NCI-H1048 (cell line): ENCODE results near the gene CFLAR.
"Not testable (repeated sequence)": the region's sequence is repeated elsewhere in the genome, so short reads cannot be mapped to it uniquely, and the experiment has no call there.

ENCODE experiments used
- DNase-seq: peaks from one replicate; lab custom pipeline; 2025; lab: John Stamatoyannopoulos, UW

Gene CFLAR

DNA sequence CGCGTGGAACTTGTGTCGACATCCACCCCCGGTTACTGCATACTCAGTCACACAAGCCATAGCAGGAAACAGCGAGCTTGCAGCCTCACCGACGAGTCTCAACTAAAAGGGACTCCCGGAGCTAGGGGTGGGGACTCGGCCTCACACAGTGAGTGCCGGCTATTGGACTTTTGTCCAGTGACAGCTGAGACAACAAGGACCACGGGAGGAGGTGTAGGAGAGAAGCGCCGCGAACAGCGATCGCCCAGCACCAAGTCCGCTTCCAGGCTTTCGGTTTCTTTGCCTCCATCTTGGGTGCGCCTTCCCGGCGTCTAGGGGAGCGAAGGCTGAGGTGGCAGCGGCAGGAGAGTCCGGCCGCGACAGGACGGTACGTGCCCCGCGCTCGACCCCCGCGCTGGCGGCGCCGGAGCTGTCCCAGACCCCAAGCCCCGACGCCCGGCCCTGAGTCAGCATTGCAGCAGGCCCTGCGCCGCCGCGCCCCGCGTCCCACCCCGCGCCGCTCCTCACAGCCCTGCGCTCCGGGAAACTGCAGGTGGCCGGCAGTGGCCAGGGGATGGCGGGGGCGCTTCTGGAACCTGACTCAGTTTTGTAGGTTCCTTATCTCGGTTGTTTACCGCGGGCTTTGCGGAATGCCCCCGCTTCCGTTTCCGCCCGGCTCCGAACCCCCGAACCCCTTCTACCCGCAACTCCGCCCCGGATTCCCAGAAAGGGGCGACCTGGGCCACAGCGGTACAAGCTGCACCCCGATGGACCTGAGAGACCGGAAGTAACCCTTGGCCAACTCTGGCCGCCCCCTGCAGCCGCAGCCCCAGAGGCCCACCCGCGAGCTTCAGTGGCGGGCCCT, at the start of gene CFLAR:
Gene CFLAR (plus strand): TSS at position 50 of the 844 bp plus-strand sequence. CDS start 13,702 bp downstream, outside the sequence.
- DNase-seq, result no peak

DNA sequence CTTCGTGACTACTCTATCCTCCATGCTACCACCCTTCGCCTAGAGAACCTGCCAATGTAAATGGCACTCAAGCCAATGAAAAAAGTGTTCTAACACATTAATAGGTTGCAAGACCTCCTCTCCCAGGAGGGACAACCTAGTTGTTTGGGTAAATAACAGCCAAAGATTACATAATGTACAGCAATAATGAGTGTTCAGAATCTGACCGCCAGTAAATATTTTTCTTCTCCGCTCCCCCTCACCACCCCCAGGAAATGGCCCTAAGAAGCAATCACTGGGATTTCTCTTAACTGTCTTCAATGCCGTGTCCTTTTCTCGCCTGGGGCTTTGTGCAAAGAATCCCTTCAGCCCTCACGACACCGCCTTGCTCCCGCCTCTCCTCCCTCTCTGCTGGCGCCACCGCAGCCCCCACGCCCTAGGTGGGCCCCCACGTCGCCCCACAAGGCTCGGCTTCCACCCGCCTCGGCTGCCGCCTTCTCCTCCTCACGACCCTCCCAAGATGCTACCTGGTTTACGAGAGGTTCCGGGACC, 45.0 kb upstream of the CFLAR start:
- DNase-seq, result no peak

DNA sequence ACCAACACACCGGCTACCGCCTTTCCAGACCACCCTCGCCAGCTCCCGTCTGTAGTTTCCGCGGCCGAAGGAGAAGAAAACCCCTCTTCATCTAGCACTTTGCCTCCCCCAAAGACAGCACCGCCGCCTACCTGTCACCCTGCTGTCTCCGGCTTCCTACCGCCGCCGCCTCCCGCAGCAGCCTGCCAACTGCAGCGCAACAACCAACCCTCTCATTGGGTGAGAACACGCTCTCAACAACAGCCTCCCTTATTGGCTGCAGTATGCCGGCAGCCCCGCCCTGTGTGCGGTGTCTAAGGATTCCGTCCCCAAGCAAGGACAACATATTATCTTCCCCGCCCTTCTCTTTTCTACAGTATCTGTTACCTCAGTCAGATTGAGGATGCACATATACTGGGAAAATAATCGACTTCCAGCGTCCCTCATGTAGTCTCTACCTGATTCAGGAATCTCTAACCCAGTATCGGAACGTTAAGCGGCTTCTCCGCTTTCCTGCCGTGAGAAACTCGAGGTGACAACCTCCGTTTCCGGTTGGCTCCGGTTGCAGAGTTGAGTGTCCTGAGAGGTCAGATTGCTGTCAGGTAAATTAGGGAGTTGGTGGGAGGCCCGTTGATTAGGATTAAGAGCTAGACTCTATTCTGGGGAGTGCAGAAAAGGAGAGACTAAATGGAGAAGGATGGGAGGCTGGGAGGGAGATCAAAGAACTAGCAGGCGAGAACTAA, 44.3 kb upstream of the CFLAR start, which contains the start of the genes HYCC2 and NDUFB3:
Gene HYCC2 (minus strand): TSS at position 193 of the 722 bp plus-strand sequence. CDS start 47,662 bp downstream, outside the sequence.
Gene NDUFB3 (plus strand): TSS at position 523 of the 722 bp plus-strand sequence. CDS start 6,882 bp downstream, outside the sequence.
- DNase-seq, result peak; percentile 65

DNA sequence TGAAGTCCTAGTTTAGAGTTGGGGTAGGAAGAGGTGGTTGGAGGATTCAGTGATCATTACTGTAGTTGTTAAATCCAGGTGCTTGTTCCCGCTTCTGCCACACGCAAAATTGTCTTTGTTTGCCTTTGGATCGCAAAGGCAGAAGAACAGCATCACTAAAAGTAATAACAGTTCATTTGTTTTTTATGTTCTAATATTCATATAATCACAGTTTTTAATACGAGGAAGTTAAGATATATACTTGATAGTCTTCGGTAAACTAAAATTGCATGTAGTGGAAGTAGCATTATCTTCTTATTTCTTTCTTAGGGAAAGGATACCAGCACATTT, 43.8 kb upstream of the CFLAR start:
- no peak for DNase-seq

DNA sequence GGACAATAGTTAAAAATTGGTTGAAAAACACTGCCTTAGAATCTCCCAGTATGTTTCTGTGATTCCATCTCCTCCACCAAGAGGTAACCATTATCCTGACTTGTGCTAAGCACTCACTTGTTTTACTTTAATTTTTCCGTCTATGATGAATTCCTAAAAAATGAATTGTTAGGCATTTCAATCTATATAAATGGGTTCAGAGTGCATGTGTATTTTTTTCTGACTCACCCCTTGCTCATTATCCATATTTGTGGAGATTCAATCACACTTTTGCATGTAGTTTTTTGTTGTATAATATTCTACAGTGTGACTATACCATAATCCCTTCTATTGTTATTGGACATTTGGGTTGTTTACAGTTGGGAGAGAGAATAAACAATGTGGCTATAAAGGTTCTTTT, 42.9 kb upstream of the CFLAR start:
- no peak for DNase-seq

DNA sequence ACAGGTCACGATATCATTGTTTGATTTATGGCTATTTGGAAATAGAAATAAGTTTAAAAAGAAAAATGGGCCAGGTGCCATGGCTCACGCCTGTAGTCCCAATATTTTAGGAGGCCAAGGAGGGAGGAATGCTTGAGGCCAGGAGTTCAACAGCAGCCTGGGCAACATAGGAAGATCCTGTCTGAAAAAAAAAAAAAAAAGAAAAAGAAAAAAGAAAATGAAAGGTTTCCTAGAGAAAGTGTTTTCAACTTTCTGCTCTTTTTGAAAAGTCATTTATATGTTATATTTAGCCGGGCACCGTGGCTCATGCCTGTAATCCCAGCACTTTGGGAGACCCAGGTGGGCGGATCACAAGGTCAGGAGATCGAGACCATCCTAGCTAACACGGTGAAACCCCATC, 41.0 kb upstream of the CFLAR start:
- DNase-seq, result no peak

GRCh38 chr2:201084863-201085262, 31.1 kb upstream of the CFLAR start:
- DNase-seq, result no peak

- DNase-seq, result no peak
These were observed 25.4 kb upstream of the CFLAR start for GRCh38 chr2:201090574-201090973.

- no peak for DNase-seq
These were observed 22.4 kb upstream of the CFLAR start for GRCh38 chr2:201093573-201093972.

DNA sequence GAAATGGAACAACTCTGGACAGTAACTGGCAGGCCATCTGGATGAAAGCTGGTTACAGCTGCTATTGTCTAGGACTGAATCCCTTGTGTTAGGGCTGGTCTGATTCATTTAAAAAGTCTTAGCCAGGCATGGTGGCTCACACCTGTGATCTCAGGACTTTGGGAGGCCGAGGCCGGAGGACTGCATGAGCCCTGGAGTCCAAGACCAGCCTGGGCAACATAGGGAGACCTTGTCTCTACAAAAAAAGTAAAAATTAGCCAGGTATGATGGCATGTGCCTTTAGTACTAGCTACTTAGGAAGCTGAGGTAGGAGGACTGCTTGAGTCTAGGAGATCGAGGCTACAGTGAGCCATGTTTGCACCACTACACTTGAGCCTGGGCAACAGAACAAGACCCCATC, 15.5 kb upstream of the CFLAR start:
- DNase-seq, result no peak

DNA sequence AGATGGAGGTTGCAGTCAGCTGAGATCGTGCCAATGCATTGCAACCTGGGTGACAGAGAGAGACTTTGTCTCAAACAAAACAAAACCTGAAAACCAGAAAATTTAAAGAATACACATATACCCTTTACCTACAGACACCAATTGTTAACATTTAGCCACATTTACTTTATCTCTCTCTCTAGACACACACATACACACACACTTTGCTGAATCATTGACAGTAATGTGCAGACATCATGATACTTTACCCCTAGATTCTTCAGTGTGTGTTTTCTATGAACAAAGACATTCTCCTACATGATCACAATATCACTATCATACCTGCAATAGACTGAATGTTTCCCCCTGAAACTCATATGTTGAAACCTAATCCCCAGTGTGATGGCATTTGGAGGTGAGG, 10.2 kb upstream of the CFLAR start:
- DNase-seq, result no peak

DNA sequence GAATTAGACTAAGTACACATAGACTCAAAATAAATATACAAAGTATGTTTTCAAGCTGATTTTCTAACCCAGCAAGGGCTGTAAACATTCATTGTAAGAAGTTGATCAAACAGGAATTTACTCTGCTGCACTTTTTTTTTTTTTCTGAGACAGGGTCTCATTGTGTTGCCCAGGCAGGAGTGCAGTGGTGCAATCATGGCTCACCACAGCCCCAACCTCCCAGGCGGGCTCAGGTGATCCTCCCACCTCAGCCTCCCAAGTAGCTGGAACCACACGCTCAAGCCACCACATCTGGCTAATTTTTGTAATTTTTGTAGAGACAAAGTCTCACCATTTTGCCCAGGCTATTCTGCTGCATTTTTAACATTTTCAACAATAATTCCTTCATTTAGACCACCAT, 8.3 kb upstream of the CFLAR start:
- no peak for DNase-seq

DNA sequence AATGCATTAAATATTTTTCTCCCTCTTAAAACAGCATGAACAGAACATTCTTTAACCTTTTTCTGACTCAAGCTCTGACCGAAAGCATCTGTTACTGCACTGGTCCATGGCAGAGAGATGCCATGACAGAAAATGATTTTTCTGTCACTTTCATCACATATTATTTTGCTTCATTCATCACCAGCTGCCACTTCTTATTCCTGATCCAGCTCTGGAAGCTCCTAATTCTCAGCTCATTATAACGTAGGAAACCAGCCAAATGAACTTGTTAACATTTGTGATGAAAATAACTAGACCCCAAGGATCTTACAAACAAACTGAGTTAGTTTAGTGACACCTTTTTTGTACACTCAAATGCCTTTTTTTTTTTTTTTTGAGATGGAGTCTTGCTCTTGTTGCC, 7.6 kb upstream of the CFLAR start:
- DNase-seq, result no peak

DNA sequence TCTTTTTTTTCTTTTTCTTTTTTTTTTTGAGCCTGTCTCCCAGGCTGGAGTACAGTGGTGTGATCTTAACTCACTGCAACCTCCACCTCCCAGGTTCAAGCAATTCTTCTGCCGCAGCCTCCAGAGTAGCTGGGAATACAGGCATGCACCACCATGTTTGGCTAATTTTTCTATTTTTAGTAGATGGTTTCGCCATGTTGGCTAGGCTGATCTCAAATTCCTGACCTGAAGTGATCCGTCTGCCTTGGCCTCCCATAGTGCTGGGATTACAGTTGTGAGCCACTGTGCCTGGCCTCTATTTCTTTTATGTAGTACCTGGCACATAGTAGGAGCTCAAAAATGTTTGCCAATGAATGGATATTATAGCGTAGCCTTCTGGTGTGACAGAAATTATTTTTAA, 6.8 kb upstream of the CFLAR start:
- no peak for DNase-seq

GRCh38 chr2:201110615-201111014, 5.3 kb upstream of the CFLAR start:
- DNase-seq, result no peak

- no peak for DNase-seq
These were observed 4.9 kb upstream of the CFLAR start for GRCh38 chr2:201111096-201111495.

DNA sequence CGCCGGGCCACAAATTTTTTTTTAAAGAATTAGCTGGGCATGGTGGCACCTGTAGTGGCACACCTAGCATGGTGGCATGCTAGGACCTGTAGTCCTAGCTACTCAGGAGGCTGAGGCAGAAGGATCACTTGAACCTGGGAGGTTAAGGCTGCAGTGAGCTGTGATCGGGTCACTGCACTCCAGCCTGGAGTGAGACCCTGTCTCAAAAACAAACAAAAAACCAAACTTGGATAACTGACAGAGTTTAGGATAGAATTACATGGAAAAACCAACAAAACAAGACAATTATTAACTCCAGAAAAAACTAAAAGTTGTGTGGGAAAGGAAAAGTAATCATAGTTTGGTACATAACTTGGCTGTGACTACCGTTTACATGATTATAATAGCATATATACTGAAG, 1.6 kb upstream of the CFLAR start:
- DNase-seq, result no peak

- DNase-seq, result no peak
These were observed 1.1 kb upstream of the CFLAR start for GRCh38 chr2:201114846-201115245.

GRCh38 chr2:201116959-201117734, 1.2 kb downstream of the CFLAR start:
- DNase-seq, result peak; percentile 50

DNA sequence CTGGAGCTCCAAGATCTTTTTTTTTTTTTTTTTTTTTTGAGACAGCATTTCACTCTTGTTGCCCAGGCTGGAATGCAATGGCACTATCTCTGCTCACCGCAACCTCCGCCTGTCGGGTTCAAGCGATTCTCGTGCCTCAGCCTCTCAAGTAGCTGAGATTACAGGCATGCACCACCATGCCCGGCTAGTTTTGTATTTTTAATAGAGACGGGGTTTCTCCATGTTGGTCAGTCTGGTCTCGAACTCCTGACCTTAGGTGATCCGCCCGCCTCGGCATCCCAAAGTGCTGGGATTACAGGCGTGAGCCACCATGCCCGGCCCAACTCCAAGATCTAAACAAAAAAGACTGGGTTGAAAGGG, 1.8 kb downstream of the CFLAR start:
- DNase-seq, result not testable (repeated sequence)

GRCh38 chr2:201118121-201118960, 2.4 kb downstream of the CFLAR start:
- DNase-seq, result peak; percentile 84
